VCaP (cell line): ENCODE measurements around the gene ADCK2.

Experiments
- H3K27ac ChIP-seq: fragments of 450-650 bp; 2 replicates; pipeline ENCODE4 v1.5.1; 2017
- TF ChIP-seq, protein P1 (sequence below): fragments of 450-650 bp; conservative IDR thresholded peaks from 2 replicates; pipeline ENCODE4 v1.5.1; 2017; ENCODE audit warnings: mild to moderate bottlenecking, moderate library complexity

Gene ADCK2

GRCh38 chr7:140635345-140635744, 37.4 kb upstream of the ADCK2 start:
- H3K27ac ChIP-seq = no peak overlapping the region
- TF ChIP-seq, protein P1, sequence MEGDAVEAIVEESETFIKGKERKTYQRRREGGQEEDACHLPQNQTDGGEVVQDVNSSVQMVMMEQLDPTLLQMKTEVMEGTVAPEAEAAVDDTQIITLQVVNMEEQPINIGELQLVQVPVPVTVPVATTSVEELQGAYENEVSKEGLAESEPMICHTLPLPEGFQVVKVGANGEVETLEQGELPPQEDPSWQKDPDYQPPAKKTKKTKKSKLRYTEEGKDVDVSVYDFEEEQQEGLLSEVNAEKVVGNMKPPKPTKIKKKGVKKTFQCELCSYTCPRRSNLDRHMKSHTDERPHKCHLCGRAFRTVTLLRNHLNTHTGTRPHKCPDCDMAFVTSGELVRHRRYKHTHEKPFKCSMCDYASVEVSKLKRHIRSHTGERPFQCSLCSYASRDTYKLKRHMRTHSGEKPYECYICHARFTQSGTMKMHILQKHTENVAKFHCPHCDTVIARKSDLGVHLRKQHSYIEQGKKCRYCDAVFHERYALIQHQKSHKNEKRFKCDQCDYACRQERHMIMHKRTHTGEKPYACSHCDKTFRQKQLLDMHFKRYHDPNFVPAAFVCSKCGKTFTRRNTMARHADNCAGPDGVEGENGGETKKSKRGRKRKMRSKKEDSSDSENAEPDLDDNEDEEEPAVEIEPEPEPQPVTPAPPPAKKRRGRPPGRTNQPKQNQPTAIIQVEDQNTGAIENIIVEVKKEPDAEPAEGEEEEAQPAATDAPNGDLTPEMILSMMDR = no peak

DNA sequence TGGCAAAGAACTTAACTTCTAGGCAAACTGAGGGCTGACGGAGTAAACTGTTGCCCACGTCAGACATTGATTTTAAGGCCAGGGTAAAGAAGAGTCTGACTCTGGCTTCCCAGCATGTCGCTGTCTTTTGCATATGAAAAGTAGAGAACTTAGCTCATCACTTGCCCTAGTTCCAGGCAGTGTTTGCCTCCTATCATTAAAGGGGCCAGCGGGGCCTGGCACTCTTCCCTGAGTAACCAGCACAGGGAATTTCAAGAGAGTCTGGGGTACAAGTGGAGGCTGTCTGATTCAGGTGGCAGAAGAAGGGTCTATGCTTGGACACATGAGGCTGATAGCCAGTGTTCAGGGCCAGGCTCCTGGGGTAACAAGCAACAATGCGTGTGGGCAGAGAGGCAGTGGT, 36.9 kb upstream of the ADCK2 start:
- TF ChIP-seq, protein P1 = no peak
- no peak overlapping the region for H3K27ac ChIP-seq

DNA sequence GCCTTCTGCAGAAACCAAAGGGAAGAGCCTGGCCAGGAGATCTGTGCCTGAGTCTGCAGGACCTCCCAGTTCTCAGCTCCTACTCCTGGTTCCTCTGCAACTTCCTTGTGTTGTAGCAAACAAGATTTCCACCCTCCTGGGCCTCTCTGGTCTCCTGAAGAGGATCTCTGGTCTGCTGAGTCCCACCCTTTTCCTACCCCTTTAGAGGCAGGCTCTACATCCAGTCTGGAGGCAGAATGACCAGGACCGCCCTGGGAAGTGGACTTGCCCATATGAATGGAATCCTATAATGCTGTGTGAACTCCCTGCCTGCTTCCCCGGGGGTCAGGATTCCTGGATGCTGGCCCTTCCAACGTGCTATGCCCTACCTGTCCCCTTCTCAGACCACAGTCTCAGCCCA, 35.3 kb upstream of the ADCK2 start:
- H3K27ac ChIP-seq = no peak overlapping the region
- TF ChIP-seq, protein P1 = no peak

DNA sequence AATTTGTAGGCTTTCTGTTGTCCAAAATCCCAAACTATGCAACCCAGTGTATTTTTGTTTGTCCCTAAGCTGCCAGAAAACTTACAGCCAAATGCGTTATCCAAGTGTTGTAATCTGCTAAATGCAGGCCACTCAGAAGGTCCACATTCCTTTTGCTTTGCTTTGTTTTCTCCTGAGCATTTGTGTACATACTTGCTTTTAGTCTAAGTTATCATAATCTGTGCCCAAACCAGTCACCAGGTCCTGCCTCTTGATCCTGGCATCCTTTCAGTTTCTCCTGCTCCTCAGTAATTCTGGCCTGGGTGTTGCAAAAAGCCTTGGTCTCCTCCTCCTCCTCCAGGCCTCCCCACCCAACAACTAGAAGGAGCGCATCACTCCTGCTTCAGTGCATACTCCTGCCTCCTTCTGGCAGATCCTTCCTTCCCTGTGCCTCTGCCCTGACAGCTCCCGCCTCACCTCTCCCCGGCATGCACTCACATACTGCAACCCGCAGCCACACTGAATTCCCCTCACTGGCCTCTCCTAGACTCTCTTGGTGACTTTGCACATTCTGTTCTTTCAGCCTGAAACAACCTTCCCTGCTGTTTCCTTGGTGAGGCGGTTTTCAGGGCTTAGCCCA, 34.5 kb upstream of the ADCK2 start:
- H3K27ac ChIP-seq = no peak overlapping the region

GRCh38 chr7:140639366-140640053, 33.2 kb upstream of the ADCK2 start:
- H3K27ac ChIP-seq = peak overlapping the region; percentile 53; the same call in 1 of the 2 replicates
- TF ChIP-seq, protein P1 = no peak

More for the DNA sequence above, 34.5 kb upstream of the ADCK2 start:
- TF ChIP-seq, protein P1 = 0 out of 2 replicates have a peak, but pooled peaks have one; percentile 8

- peak overlapping the region; percentile 53; the same call in 1 of the 2 replicates for H3K27ac ChIP-seq
Observed at GRCh38 chr7:140640060-140640637, 32.6 kb upstream of the ADCK2 start.

More at GRCh38 chr7:140640060-140640637, 32.6 kb upstream of the ADCK2 start:
- TF ChIP-seq, protein P1 = no peak
